DMS 273 (cell line): ENCODE results near the gene KCNIP4.
A peak's percentile ranks its signal among the peaks of the same experiment; 100 is the strongest.
"Not testable (repeated sequence)": the region's sequence is repeated elsewhere in the genome, so short reads cannot be mapped to it uniquely, and the experiment has no call there.

Experiments
- DNase-seq: peaks from one replicate; lab custom pipeline; 2025; ENCODE audit not compliant: unreplicated experiment; lab: John Stamatoyannopoulos, UW

Gene KCNIP4

DNA sequence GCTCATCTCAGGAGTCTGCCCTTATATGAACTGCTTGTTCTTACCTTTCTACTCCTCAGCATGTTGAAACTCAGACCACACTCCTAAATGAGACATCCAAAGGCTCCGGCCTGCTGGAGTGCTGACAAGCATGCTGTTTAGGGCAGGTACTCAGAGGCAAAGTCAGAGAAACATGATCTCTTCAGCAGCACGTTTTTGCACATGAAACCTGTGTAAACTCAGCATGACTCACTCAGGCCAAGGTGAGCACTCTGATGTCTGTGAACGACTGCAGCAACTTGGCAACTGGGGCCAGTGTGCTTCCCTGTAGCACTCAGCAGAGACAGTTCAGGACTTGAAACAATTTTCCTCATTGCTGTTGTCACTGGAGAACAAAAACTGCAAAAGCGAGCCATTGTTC, 1138.8 kb downstream of the KCNIP4 start:
- no peak for DNase-seq

DNA sequence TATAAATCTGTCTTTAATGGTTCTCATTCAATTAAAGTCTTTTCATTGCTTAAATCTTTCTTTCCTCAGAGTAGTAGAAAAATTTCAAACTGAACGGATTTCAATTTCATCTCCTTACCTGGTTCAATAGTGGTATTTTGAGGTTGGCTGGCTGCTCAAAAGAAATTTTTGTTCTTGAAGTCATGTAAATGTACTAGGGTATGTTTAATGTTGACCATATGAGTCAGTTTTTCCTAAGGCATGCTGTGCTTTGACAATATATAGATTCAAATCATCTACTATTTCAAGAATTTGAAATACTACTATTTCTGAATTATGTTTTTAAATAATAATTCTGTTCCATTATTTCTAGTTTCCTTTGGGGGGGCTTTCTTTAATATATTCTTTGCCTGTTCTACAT, 1142.9 kb downstream of the KCNIP4 start:
- DNase-seq: no peak

GRCh38 chr4:20787940-20788665, 1160.5 kb downstream of the KCNIP4 start:
- no peak for DNase-seq

- DNase-seq: not testable (repeated sequence)
Measured at GRCh38 chr4:20783134-20783533, 1165.4 kb downstream of the KCNIP4 start.

GRCh38 chr4:20778896-20779295, 1169.7 kb downstream of the KCNIP4 start:
- DNase-seq: no peak

- DNase-seq: peak; percentile 69
Measured at GRCh38 chr4:20773144-20773997, 1175.2 kb downstream of the KCNIP4 start.

- no peak for DNase-seq
Measured at GRCh38 chr4:20764366-20764992, 1184.1 kb downstream of the KCNIP4 start.

- no peak for DNase-seq
Measured at GRCh38 chr4:20761826-20762225, 1186.7 kb downstream of the KCNIP4 start.

DNA sequence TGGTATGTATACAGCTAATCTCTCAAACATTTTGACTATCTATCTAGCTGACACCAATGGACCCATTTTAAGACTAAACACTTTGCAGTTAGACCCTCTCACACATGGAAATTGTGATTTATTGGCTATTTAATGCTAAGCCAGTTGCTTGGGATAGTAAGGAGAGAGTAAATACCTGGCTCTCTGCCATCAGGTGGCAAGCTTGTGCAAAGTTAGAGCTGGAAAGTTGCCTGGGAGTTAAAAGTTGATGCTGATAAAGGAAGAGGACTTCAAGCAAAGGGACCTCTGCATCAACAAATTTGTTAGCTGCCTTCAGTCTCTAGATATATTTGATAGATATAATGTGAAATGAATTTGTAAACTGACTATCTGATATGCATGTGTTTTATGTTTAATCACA, 1187.2 kb downstream of the KCNIP4 start:
- DNase-seq: no peak

- no peak for DNase-seq
Measured at GRCh38 chr4:20760053-20760452, 1188.5 kb downstream of the KCNIP4 start.

GRCh38 chr4:20754036-20754435, 1194.5 kb downstream of the KCNIP4 start:
- DNase-seq: no peak

GRCh38 chr4:20752641-20753040, 1195.9 kb downstream of the KCNIP4 start:
- DNase-seq: no peak

GRCh38 chr4:20746000-20746399, 1202.6 kb downstream of the KCNIP4 start:
- DNase-seq: not testable (repeated sequence)

DNA sequence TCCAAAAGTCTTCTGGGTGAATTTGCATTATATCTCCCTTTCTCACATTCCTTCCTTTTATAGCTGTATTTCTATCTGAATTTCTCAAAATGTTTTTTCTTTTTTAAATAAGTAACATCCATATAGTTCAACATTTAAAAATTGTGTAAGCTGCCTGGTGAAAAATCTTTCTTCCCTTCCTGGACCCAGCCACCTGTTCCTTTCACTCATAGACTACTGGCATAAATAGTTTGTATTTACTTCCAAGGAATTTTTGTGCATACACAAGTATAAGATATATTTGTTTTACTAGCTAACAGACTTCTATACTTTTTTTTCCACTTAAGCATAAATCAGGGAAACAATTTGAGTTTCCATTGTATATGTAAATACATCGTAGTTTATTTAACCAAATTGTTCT, 1212.6 kb downstream of the KCNIP4 start:
- DNase-seq: no peak

DNA sequence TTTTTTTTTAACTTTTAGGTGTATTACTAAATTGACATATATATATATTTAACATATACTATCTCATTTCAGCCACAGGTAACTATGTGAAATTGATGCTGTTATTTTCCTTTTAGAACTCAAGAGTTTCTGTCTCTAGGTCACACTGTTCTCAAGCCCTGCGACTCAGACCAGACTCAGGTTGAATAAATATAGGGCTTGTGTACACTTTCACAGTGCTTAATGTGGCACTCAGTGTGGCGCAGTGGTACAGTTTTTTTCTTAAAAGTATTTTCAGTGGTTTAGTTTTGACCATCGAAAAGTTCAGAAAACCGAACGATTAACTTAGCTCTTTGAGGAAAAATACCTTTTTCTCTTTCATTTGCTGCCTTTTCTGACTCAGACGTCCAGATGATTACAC, 1223.7 kb downstream of the KCNIP4 start:
- DNase-seq: no peak

- no peak for DNase-seq
Measured at GRCh38 chr4:20723463-20723862, 1225.1 kb downstream of the KCNIP4 start.

DNA sequence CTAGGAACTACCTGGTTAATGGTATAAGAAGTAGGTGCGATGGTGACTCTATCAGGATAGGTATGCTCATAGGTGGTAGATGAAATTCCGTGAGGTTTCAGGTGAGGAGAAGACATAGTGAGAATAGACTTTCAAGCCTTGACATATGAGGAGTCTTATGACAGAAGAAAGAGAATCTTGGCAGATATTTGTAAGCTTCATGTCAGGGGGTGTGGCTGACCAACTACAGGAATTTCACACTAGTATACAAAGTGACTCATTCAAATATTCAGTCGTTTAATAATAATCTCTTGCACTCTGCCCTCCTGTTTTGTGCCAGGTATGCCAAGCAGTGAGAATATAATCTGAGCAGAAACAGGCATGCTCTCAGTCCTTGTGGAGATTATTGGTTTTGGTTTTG, 1225.6 kb downstream of the KCNIP4 start:
- no peak for DNase-seq

DNA sequence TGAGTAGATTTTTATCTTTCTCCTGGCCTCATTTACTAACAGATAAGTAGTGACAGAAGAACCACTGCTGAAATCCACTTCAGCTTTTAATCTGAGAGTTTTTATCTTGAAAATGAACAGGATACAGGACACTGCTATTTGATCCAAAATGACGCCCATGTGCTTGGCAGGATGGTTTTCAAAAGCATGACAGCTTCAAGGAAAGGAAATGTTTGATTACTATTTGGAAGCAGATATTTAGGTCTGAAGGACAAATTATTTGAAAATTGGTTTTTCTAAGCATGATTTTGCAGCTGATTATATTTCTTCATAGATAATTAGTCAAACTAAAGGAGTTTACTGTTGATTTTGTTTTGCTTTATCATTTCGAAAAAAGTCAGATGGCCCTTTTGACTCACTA, 1237.2 kb downstream of the KCNIP4 start:
- DNase-seq: no peak

DNA sequence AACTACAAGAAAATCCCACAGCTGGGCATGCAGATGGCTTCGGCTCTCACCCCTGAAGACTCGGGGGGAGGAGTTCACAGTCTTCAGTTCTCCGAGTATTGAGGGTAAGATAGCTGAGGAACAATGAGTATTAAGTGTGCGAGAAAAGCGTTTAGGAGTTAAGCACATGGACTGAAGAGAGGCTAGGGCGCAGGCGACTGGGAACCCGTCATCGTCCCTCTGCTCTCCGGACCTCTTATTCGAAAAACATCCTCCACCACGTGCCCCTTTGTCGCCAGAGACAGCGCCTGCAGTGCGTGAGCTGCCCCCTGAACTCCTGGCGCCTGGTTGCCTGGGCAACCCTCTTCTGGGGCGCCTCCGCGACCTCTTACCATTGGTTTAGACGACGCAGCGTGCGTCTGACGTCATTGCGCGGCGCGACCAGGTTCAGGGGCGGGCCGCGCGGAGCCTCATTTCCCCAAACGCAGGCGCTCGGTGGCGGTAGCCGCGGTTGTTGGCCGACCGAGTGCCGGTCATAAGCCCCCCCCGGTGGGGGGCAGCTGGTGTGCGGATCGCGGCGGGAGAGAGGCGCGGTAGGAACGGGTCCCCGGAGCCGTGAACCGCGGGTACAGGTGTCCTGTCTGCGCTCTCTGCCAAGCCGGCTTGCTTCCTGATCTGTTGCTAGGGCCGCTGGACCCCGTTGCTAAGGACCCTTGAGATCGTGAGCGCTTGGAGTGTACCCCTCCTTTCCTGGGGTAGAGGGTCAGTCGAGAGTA, 1248.4 kb downstream of the KCNIP4 start, which contains the start of gene PACRGL:
TSS of gene PACRGL (plus strand) at position 452 of the 755 bp plus-strand sequence. CDS start 4,024 bp downstream, outside the sequence.
- peak; percentile 97 for DNase-seq

DNA sequence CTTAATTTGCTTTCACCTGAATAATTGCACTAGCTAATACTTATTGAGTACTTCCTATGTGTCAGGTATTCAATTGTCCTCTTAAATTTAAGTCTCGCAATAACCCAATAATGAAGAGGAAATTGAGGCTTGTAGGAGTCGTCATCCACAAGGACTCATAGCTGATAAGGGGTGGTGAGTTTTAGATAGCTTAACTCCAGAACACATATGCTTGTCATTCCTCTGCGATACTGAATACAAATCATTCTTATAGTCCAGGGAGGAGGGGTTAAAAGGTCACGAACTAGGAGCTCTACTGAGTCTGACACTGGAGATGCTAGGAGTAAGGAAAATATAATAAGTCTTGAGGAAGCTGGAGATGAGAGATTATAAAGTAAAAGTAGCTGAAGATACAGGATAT, 1249.8 kb downstream of the KCNIP4 start:
- DNase-seq: no peak

- DNase-seq: no peak
Measured at GRCh38 chr4:20698382-20698781, 1250.2 kb downstream of the KCNIP4 start.
